ENCODE measurements around the gene PEX11A.
"Not testable (repeated sequence)": the region's sequence is repeated elsewhere in the genome, so short reads cannot be mapped to it uniquely, and the experiment has no call there.

PEX11A gene

GRCh38 chr15:89690276-89691218 is at the start of gene PEX11A, which contains the start of gene WDR93:
Gene PEX11A (minus strand): TSS chr15:89690754. CDS start chr15:89690632, 122 bp downstream.
Gene WDR93 (plus strand): TSS chr15:89690811. CDS start chr15:89701747, 10,936 bp downstream.
- DNase-seq (ENCODE audit: low read depth): peak; percentile 79

GRCh38 chr15:89740137-89740536 is 49.6 kb upstream of the PEX11A start:
- DNase-seq (ENCODE audit: low read depth): peak; percentile 78

- DNase-seq (ENCODE audit: low read depth): no peak
These were observed 45.2 kb upstream of the PEX11A start for GRCh38 chr15:89735773-89736172.

GRCh38 chr15:89732451-89733172 is 42.1 kb upstream of the PEX11A start:
- DNase-seq (ENCODE audit: low read depth): no peak

- no peak for DNase-seq (ENCODE audit: low read depth)
These were observed 40.7 kb upstream of the PEX11A start for GRCh38 chr15:89731275-89731674.

GRCh38 chr15:89728254-89728653 is 37.7 kb upstream of the PEX11A start:
- peak; percentile 61 for DNase-seq (ENCODE audit: low read depth)

GRCh38 chr15:89725064-89725463 is 34.5 kb upstream of the PEX11A start:
- DNase-seq (ENCODE audit: low read depth): no peak

- no peak for DNase-seq (ENCODE audit: low read depth)
These were observed 34.1 kb upstream of the PEX11A start for GRCh38 chr15:89724621-89725020.

- DNase-seq (ENCODE audit: low read depth): no peak
These were observed 32.5 kb upstream of the PEX11A start for GRCh38 chr15:89723031-89723430.

- no peak for DNase-seq (ENCODE audit: low read depth)
These were observed 24.2 kb upstream of the PEX11A start for GRCh38 chr15:89714775-89715174.

GRCh38 chr15:89707577-89707976 is 17.0 kb upstream of the PEX11A start:
- DNase-seq (ENCODE audit: low read depth): no peak

GRCh38 chr15:89704411-89704810 is 13.9 kb upstream of the PEX11A start:
- peak; percentile 80 for DNase-seq (ENCODE audit: low read depth)

GRCh38 chr15:89695198-89695597 is 4.6 kb upstream of the PEX11A start:
- no peak for DNase-seq (ENCODE audit: low read depth)

- no peak for DNase-seq (ENCODE audit: low read depth)
These were observed 3.1 kb upstream of the PEX11A start for GRCh38 chr15:89693696-89694095.

GRCh38 chr15:89693091-89693490 is 2.5 kb upstream of the PEX11A start:
- DNase-seq (ENCODE audit: low read depth): no peak

- not testable (repeated sequence) for DNase-seq (ENCODE audit: low read depth)
These were observed 651 bp downstream of the PEX11A start for GRCh38 chr15:89689930-89690275.

GRCh38 chr15:89686522-89686921 is 4.0 kb downstream of the PEX11A start:
- DNase-seq (ENCODE audit: low read depth): no peak

GRCh38 chr15:89685995-89686394 is 4.6 kb downstream of the PEX11A start:
- no peak for DNase-seq (ENCODE audit: low read depth)

- DNase-seq (ENCODE audit: low read depth): no peak
These were observed 9.4 kb downstream of the PEX11A start for GRCh38 chr15:89681146-89681545.

GRCh38 chr15:89680282-89680873 is 10.2 kb downstream of the PEX11A start:
- peak; percentile 67 for DNase-seq (ENCODE audit: low read depth)

GRCh38 chr15:89679212-89679611 is 11.3 kb downstream of the PEX11A start, which contains the start of gene PLIN1:
Gene PLIN1 (minus strand): TSS chr15:89679367. CDS start chr15:89677489, 1,878 bp downstream.
- DNase-seq (ENCODE audit: low read depth): no peak

- DNase-seq (ENCODE audit: low read depth): no peak
These were observed 13.2 kb downstream of the PEX11A start for GRCh38 chr15:89677381-89677780.

Measured in EH (cell line).